ENCODE measurements around the gene LAT.

DNA sequence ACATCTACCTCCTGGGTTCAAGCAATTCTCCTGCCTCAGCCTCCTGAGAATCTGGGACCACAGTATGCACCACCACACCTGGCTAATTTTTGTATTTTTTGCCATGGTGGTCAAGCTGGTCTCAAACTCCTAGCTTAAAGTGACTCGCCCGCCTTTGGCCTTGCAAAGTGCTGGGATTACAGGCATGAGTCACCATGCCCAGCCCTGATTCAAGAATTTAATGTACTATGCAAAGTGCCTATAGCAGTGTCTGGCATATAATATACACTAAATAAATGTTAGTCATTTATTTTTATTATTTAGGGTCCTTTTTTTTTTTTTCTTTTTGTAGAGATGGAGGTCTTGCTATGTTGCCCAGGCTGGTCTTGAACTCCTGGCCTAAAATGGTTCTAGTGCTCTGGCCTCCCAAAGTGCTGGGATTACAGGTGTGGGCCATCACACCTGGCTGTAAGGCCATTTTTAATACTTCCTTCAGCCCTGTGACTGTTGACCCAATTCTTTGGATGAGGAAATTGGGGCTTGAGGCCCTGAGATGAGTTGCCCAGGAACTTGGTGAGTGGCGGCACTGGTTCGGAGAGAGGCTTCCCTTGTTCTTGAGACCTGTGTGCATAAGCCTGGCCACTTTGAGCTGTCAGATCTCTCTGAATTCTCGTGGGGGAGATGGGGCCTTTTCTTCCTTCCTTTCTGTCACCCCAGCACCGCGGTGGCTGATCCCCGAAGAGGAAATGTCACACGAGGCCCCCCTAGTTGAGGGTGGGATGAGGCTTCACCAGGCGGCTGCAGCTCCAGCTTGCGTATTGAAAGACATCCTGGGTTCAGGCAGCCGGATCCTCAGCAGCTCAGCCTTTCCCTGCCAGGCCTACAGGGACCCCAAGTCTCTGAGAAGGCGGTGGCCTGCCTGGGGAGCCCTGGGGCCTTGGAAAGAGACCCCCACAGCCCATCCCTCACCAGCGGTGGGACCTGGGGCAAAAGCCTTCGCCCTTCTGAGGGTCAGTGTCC lies 38.7 kb downstream of the LAT start:
- TF ChIP-seq CTCF (IDR thresholded peaks at IDR 0.05; ENCODE audit: low read length) (no peak), EZH2phosphoT487 (IDR thresholded peaks at IDR 0.05; ENCODE audit: low read length) (no peak)

Measured in MM.1S (cell line).